IPS-18c (cell line): ENCODE measurements around the gene STK35.

Experiments
- H3K4me3 ChIP-seq: 2 replicates; pipeline ENCODE4 v1.7.0; 2013; ENCODE audit warnings: low read depth, mild to moderate bottlenecking, low read length, moderate library complexity; ENCODE audit not compliant: insufficient read depth
- H3K9me3 ChIP-seq: one replicate; pipeline ENCODE4 v1.6.1; 2013; ENCODE audit warnings: mild to moderate bottlenecking, low read length, moderate library complexity; ENCODE audit not compliant: control insufficient read depth, insufficient read depth

Gene STK35

GRCh38 chr20:2143594-2143993 is 42.0 kb downstream of the STK35 start:
- H3K4me3 ChIP-seq: no peak overlapping the region
- no peaks in the 10 kb centered on the region for H3K9me3 ChIP-seq

- no peaks in the 10 kb centered on the region for H3K9me3 ChIP-seq
- no peak overlapping the region for H3K4me3 ChIP-seq
Measured at GRCh38 chr20:2144850-2145249, 43.2 kb downstream of the STK35 start.

- Histone ChIP-seq H3K4me3 (no peak overlapping the region), H3K9me3 (no peaks in the 10 kb centered on the region)
Measured at GRCh38 chr20:2145376-2145775, 43.7 kb downstream of the STK35 start.

DNA sequence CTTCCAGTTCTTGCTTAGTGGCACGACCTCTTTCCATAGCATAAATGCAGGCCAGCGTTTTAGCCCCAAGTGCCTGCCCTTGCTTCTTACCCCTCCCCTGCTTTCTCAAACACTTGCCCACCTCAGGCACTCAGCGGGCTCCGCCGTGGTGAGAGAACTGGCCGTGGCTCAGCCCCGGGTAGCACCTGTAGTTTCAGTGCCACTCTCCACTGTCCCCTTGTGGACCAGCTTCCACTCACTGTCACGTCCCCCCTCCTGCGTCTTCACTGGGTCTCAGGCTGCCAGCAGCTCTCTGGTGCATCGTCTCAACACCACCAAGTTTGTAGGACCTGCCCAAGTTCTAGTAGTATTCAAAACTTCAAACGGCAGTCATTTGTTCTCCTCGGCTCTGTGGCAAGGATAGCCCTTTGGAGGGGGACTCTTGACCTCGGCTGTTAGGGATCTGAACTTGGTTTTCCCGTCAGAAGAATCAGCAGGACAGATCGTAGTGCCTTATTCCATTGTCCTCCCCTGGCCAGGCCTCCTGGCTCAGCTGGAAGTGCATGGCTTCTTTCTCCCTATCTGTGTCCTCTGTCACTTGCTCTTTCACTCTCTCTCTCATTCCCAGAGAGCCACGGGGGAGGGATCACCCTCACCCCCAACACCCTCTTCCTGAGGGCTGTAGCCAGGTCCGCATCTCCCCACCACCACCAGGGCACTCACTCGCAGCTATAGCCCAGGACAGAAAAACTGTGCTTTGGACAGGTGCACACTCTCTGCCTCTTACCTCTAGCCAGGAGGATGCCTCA is 44.6 kb downstream of the STK35 start:
- Histone ChIP-seq H3K9me3 (no peaks in the 10 kb centered on the region), H3K4me3 (no peak overlapping the region)

GRCh38 chr20:2149507-2149906 is 47.9 kb downstream of the STK35 start:
- no peaks in the 10 kb centered on the region for H3K9me3 ChIP-seq
- H3K4me3 ChIP-seq: no peak overlapping the region; the same call in 1 of the 2 replicates

DNA sequence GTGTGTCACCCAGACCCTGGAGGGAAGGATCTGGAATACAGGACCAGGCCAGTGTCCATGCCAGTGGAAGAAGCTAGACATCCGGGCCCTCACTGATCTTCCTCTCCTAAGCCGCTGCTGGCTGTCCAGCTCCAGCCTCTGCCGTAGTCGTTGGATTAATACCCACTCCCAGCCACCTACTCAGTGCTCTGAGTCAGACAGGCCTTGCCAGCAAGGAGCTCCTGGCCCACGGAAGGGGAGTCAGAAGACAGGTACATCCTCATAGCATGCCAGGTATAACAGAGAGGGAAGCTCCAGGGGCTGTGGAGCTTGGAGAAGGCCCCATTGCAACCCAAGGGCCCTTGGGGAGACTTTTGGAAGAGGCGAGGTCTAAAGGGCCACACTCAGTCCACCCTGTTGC is 49.0 kb downstream of the STK35 start:
- H3K9me3 ChIP-seq: no peaks in the 10 kb centered on the region

GRCh38 chr20:2151858-2152281 is 50.2 kb downstream of the STK35 start:
- H3K9me3 ChIP-seq: no peaks in the 10 kb centered on the region
- H3K4me3 ChIP-seq: no peak overlapping the region

More for the DNA sequence above, 49.0 kb downstream of the STK35 start:
- H3K4me3 ChIP-seq: no peak overlapping the region

GRCh38 chr20:2152317-2152716 is 50.7 kb downstream of the STK35 start:
- Histone ChIP-seq H3K4me3 (no peak overlapping the region), H3K9me3 (no peaks in the 10 kb centered on the region)

DNA sequence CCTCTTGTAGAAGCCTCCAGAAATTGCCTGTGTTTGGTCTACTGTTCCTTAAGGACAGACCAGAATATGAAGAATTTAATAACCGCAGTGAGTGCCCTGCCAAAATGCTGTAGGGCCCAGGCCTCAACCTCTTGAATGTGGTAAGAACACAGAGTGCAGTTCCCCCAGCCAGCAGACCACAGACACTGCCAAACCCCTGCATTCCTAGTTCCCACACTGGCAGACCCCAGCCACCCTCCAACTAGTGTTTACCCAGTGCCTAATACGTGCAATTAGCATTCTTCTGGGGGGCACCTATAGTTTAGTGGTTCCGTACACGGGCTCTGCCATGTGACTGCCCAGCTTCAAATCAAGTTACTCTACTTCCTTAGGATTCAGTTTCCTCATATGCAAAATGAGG is 51.7 kb downstream of the STK35 start:
- no peak overlapping the region for H3K4me3 ChIP-seq

DNA sequence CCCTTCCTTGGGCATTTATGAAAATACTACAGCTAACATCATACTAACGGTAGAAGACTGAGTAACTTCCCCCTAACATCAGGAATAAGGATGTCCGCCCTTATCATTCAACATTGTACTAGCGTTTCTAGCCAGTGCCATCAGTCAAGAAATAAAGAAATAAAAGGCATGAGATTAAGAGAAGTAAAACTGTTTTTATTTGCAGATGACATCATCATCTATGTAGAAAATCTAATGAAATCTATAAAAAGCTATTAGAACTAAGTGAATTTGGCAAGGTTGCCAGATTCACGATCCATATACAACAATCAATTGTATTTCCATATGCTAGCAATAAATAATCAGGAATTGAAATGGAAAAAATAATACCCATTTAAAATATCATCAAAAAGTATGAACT is 54.6 kb downstream of the STK35 start:
- H3K4me3 ChIP-seq: no peak overlapping the region
- H3K9me3 ChIP-seq: no peaks in the 10 kb centered on the region

More for the DNA sequence above, 51.7 kb downstream of the STK35 start:
- H3K9me3 ChIP-seq: no peaks in the 10 kb centered on the region

- no peaks in the 10 kb centered on the region for H3K9me3 ChIP-seq
- H3K4me3 ChIP-seq: no peak overlapping the region
Measured at GRCh38 chr20:2156666-2157624, 55.3 kb downstream of the STK35 start.

- H3K9me3 ChIP-seq: no peaks in the 10 kb centered on the region
- H3K4me3 ChIP-seq: no peak overlapping the region
Measured at GRCh38 chr20:2162125-2162822, 60.6 kb downstream of the STK35 start.

DNA sequence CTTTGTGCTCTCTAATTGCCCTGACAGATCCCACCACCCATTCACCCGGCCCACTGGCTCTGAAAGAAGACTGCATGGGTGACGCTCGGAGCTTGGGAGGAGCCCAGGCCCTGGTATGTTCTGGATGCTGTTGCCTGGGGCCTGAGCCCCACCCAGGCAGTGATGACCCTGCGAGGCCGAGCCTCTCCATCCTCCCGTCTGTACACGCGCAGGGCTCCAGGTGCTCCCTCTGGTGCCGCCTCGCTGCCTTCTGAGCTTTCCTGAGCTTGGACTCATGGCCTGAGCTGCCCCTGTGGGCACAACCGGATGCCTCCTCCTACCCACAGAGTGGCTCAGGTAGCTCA is 61.2 kb downstream of the STK35 start:
- no peak overlapping the region for H3K4me3 ChIP-seq
- no peaks in the 10 kb centered on the region for H3K9me3 ChIP-seq

GRCh38 chr20:2163312-2163711 is 61.7 kb downstream of the STK35 start:
- H3K9me3 ChIP-seq: no peaks in the 10 kb centered on the region
- H3K4me3 ChIP-seq: no peak overlapping the region

DNA sequence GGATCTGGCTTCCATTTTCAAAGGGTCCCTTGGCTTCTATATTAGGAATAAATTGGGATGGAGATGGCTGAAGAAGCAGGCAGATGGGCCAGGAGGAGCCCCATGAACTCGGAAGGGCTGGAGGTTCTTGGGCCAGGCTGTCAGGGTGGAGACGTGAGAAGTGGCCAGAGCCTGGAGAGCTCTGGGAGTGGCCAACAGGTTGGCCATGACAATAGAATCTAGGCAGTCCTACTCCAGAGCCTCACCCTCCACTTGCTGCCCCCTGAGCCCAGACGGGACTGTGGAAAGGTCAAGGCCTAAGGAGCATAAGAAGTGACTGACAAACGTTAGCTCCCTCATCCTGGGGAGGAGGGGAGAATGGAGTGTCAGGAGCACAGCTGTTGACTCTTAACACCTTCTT is 62.1 kb downstream of the STK35 start:
- no peak overlapping the region for H3K4me3 ChIP-seq
- no peaks in the 10 kb centered on the region for H3K9me3 ChIP-seq

DNA sequence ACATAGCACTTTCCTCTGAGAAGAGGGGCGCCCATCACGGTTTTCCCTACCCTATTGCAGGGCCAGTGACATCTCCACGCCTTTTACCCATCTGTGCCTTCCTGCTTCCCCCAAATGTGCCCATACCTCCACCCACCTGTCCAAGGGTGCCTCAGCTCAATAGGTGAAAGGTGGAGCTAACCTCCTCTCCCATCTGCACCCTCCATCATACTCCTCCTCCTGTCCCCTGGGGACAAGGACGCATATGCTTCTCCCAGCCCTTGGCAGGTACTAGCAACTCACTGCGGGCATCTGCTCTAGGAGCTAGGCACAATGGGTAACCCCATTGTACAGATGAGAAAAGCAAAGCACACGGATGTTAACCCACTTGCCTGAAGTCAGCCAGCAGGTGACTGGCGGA is 62.8 kb downstream of the STK35 start:
- Histone ChIP-seq H3K4me3 (no peak overlapping the region), H3K9me3 (no peaks in the 10 kb centered on the region)

DNA sequence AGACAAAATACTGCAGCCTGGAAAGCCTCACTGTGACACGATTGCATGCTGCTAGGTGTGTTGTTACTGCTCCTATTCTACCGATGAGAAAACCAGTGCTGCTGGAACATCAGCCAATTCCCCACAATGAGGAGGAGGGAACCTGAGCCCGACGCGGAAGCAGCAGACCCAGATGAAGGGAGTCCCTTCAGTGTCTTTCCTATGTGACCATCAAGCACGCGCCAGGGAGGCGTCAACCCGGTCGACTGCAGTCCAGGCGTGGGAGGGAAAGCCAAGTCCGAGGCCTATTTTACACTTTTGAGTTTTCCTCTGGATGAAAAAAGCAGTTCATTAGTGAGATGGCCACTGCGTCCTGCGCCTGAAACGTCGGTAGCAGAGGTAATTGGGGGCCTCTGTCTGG is 63.3 kb downstream of the STK35 start:
- Histone ChIP-seq H3K9me3 (no peaks in the 10 kb centered on the region), H3K4me3 (no peak overlapping the region)

DNA sequence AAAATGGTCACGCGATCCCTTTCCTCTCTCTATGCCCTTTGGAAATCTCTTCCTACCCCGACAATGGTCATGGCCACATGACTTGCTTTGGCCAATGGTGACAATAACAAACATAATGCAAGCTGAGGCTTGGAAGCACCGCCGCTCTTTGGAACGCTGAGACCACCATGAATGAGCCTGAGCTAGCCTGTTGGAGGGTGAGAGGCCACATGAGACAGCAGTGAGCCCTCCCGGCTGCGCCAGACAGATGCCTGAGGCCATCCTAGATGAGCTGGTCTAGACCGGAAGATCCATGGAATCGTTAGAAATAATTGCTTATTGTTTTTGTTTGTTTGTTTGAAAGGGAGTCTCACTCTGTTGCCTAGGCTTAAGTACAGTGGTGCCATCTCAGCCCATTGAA is 64.2 kb downstream of the STK35 start:
- Histone ChIP-seq H3K9me3 (no peaks in the 10 kb centered on the region), H3K4me3 (no peak overlapping the region)
